Lower leg skin (tissue), 4 donors: ENCODE data around the gene CALD1. TPM values are rescaled to one million over a fixed set of nuclear protein-coding genes. Genes with fewer than 3 reads are reported as not detected.

ENCODE experiments used
- DNase-seq, 2 donors: peaks; one replicate each; pipeline ENCODE4 v3.0.0-alpha.2; 2019; ENCODE audit warnings: low spot score in 2 of 2
- H3K4me3 ChIP-seq: fragments of 200-600 bp; sonication (generic); 2 replicates; pipeline ENCODE4 v1.5.1; 2017; ENCODE audit warnings: mild to moderate bottlenecking, low read depth; ENCODE audit not compliant: poor library complexity, severe bottlenecking
- CTCF ChIP-seq, 3 donors: fragments of 450-650 bp; IDR thresholded peaks; one replicate each; pipeline ENCODE4 v1.5.1; 2016; ENCODE audit warnings: antibody characterized with exemption in 3 of 3, mild to moderate bottlenecking in 3 of 3, moderate library complexity in 2 of 3
- POLR2A ChIP-seq, 2 donors: fragments of 450-650 bp; IDR thresholded peaks; one replicate each; pipeline ENCODE4 v1.6.1; 2016 to 2017; ENCODE audit warnings: antibody characterized with exemption in 2 of 2, mild to moderate bottlenecking in 1 of 2, moderate library complexity in 1 of 2
- WGBS, 2 donors: methylation state at CpG; one replicate each; pipeline ENCODE4 v1.1.5; 2018; 5-methylcytosine and 5-hydroxymethylcytosine counted together
- intact Hi-C: fragments of 100-400 bp; cut with DNase I; formaldehyde crosslinking; loops from one replicate; pipeline ENCODE4 v1.15.0; 2023; ENCODE audit warnings: low total_unique reads
- total RNA-seq, 4 donors: library from RNA; depleted of rRNA; stranded (reverse); fragments of >200 nt; gene quantifications; one replicate each; pipeline ENCODE4 v1.1.0, GENCODE V29; 2016

The CALD1 gene
- total RNA-seq, 4 donors from 2014 or later = 30.3 to 95.7 (median 58.0) TPM

- intact Hi-C loops = no loop called here
- no peak for TF ChIP-seq CTCF (IDR thresholded peaks at IDR 0.05)
- TF ChIP-seq POLR2A (IDR thresholded peaks at IDR 0.05) = no peak
- DNase-seq = no peak
- 80 to 88% methylated on average over 6 of the region's 6 CpGs for WGBS, 2 donors
- H3K4me3 ChIP-seq = no peak overlapping the region
Observed at GRCh38 chr7:134992626-134993179, 213.3 kb downstream of the CALD1 start.

- DNase-seq = no peak
- WGBS, 2 donors = 93 to 96% methylated on average over 2 of the region's 2 CpGs
- TF ChIP-seq POLR2A (IDR thresholded peaks at IDR 0.05) = no peak
- no peak for TF ChIP-seq CTCF (IDR thresholded peaks at IDR 0.05)
- intact Hi-C loops = no loop called here
- no peak overlapping the region for H3K4me3 ChIP-seq
Observed at GRCh38 chr7:134993877-134994456, 214.5 kb downstream of the CALD1 start.

- DNase-seq = no peak
- H3K4me3 ChIP-seq = no peak overlapping the region
- TF ChIP-seq CTCF (IDR thresholded peaks at IDR 0.05) (no peak), POLR2A (IDR thresholded peaks at IDR 0.05) (no peak)
- WGBS, 2 donors = 71% methylated on average over 6 of the region's 6 CpGs
- intact Hi-C loops = no loop called here
Observed at GRCh38 chr7:134995239-134996096, 216.0 kb downstream of the CALD1 start.

- no peak for DNase-seq
Observed at GRCh38 chr7:134996097-134996550, 216.7 kb downstream of the CALD1 start.

More at GRCh38 chr7:134996097-134996550, 216.7 kb downstream of the CALD1 start:
- intact Hi-C loops = no loop called here
- H3K4me3 ChIP-seq = no peak overlapping the region
- WGBS, 2 donors = 73% methylated on average over 2 of the region's 2 CpGs
- no peak for TF ChIP-seq CTCF (IDR thresholded peaks at IDR 0.05)
- TF ChIP-seq POLR2A (IDR thresholded peaks at IDR 0.05) = no peak
